SK-N-SH (cell line): ENCODE results near the gene GRHL3.

Source experiments
- CTCF ChIP-seq: fragments of 200-600 bp; sonication (generic); IDR thresholded peaks from 2 replicates; pipeline ENCODE4 v1.6.1; 2017; ENCODE audit warnings: antibody characterized with exemption, mild to moderate bottlenecking, moderate library complexity
- FOXM1 ChIP-seq: IDR thresholded peaks from 2 replicates; pipeline ENCODE4 v1.4.0; 2012; ENCODE audit warnings: low read depth, mild to moderate bottlenecking
- MXI1 ChIP-seq: IDR thresholded peaks from 2 replicates; pipeline ENCODE4 v1.6.1; 2012; ENCODE audit warnings: mild to moderate bottlenecking, low read depth, low read length, improper control_type of control experiment
- NFIC ChIP-seq: IDR thresholded peaks from 2 replicates; pipeline ENCODE4 v1.4.0; 2012; ENCODE audit warnings: borderline replicate concordance
- POLR2AphosphoS5 ChIP-seq: IDR thresholded peaks from 2 replicates; pipeline ENCODE4 v1.6.1; 2012; ENCODE audit warnings: low read depth, low read length
- REST ChIP-seq: IDR thresholded peaks from 2 replicates; pipeline ENCODE4 v1.6.1; 2012; ENCODE audit warnings: mild to moderate bottlenecking, low read depth, low read length, moderate library complexity
- YY1 ChIP-seq: IDR thresholded peaks from 2 replicates; pipeline ENCODE4 v1.4.0; 2012; ENCODE audit warnings: low read depth, mild to moderate bottlenecking

- TF ChIP-seq YY1 (no peak), REST (no peak), POLR2AphosphoS5 (no peak), FOXM1 (no peak), CTCF (no peak), MXI1 (no peak), NFIC (no peak)
Observed at GRCh38 chr1:24339996-24340395, 20.8 kb downstream of the GRHL3 start.
